Measurements from ENCODE around the gene MXRA8.

DNA sequence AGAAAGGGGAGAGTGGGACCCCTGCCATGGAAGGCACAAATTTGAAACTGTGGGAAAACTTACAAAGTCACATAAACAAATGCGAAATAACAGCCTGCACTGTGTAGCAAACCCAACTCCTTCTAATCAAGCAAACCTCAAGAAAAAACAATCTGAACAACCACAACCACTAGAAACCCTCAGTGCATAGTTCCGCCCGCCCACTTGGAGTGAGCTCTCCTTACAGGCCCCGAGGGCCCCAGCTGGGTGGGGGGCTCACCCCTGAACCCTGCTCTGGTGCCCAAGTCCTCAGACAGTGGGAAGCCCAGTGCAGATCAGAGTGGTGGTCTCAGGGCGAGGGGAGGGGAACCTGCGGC lies 931 bp upstream of the MXRA8 start:
- TF ChIP-seq, protein P1, sequence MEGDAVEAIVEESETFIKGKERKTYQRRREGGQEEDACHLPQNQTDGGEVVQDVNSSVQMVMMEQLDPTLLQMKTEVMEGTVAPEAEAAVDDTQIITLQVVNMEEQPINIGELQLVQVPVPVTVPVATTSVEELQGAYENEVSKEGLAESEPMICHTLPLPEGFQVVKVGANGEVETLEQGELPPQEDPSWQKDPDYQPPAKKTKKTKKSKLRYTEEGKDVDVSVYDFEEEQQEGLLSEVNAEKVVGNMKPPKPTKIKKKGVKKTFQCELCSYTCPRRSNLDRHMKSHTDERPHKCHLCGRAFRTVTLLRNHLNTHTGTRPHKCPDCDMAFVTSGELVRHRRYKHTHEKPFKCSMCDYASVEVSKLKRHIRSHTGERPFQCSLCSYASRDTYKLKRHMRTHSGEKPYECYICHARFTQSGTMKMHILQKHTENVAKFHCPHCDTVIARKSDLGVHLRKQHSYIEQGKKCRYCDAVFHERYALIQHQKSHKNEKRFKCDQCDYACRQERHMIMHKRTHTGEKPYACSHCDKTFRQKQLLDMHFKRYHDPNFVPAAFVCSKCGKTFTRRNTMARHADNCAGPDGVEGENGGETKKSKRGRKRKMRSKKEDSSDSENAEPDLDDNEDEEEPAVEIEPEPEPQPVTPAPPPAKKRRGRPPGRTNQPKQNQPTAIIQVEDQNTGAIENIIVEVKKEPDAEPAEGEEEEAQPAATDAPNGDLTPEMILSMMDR (IDR thresholded peaks at IDR 0.05), result no peak
- no peak for TF ChIP-seq POLR2A (IDR thresholded peaks at IDR 0.05)
